Fibroblast of skin of scalp (primary cell): ENCODE data around the gene PLEKHA6.
"Not testable (repeated sequence)": the region's sequence is repeated elsewhere in the genome, so short reads cannot be mapped to it uniquely, and the experiment has no call there.

Source experiments
- DNase-seq: peaks from one replicate; pipeline ENCODE4 v3.0.0-alpha.2; 2013

PLEKHA6 gene

DNA sequence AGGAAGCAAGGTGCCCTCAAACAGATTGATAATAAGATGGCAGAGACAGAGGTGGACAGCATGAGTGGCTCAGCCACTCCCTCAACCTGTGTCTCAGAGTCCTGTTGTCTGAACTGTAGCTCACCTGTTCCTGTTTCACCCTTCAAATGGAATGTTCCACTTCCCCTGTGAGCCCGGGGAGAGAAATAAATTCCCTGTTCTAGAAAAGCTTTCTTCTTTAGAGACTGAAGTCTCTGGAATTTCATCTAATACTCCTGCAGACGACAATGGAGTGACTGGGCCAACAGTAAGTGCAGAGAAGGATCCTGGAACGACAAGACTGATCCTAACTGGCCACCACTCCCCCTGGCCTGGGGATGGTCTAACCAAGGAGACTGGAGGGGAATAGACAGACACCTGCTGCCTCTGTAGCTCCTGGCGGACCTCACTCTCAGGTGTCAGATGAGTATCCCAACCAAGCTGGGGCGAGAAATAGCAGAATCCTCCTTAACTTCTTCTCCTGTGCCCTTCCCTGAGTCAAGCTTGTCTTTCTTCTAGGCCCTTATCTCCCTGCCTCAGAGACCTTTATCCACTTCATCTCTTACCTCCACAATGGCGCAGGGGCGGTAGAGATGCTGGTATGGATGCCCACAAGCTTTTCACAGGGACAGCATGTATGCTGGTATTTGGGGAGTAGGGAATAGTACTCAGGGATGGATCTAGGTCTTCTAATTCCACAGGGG is 45.4 kb downstream of the PLEKHA6 start:
- no peak for DNase-seq

GRCh38 chr1:204313675-204314074 is 46.1 kb downstream of the PLEKHA6 start:
- no peak for DNase-seq

- not testable (repeated sequence) for DNase-seq
Measured at GRCh38 chr1:204310970-204311369, 48.8 kb downstream of the PLEKHA6 start.

DNA sequence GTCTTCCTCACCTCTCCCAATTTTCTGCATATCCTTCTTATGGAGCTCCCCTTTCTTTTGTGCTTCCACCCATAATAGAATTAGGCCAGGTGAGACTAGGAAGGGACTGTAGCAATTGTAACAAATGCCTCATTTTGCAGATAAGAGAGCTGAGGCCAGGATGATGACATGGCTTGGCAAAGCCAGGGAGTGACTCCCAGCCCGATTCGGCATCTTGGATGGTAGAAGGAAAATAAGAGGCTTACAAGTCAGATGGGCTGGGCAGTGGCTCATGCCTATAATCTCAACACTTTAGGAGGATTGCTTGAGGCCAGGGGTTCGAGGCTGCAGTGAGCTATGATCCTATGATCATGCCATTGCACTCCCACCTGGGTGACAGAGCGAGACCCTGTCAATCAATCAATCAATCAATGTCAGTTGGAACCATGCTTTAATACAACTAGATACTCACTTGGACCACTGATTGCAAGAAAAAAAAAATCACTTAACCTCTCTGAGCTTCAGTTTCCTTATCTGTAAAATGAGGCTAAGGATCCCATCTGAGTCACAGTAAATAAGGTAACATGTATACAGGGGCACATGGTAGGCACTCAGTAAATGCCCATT is 51.6 kb downstream of the PLEKHA6 start:
- DNase-seq = no peak

GRCh38 chr1:204307334-204307883 is 52.3 kb downstream of the PLEKHA6 start:
- no peak for DNase-seq

- no peak for DNase-seq
Measured at GRCh38 chr1:204306076-204306475, 53.7 kb downstream of the PLEKHA6 start.

GRCh38 chr1:204304067-204304466 is 55.7 kb downstream of the PLEKHA6 start:
- DNase-seq = peak; percentile 23

- DNase-seq = no peak
Measured at GRCh38 chr1:204302769-204303168, 57.0 kb downstream of the PLEKHA6 start.

- no peak for DNase-seq
Measured at GRCh38 chr1:204301171-204301957, 58.4 kb downstream of the PLEKHA6 start.

GRCh38 chr1:204299814-204300365 is 59.8 kb downstream of the PLEKHA6 start:
- no peak for DNase-seq

DNA sequence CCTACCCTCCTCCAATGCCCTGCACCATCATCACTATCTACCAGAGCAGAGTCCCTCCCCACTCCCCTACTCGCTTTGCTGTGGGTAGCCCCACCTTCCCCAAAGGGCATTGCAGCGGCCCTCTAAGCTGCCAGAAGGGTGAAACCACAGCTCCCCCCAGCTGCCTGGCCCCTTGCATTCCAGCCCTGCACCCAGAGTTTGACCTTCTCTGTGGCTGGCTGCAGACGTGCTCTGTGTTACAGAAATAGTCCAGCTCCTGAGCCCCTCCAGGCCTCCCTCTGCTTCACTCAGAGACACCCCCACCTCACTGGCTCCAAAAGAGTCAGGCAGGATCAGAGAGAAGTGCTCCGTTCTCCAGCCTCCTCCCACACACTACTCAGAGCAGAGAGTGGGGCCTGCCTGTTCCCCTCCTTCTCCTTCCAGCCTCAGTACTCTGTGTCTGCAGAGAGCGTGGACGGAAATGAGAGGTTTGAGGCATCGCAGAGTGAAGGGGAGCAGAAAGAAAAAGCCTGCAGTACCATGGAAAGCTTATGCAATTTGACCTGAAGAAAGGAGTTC is 63.2 kb downstream of the PLEKHA6 start:
- DNase-seq = peak; percentile 83

- no peak for DNase-seq
Measured at GRCh38 chr1:204295671-204296070, 64.1 kb downstream of the PLEKHA6 start.

DNA sequence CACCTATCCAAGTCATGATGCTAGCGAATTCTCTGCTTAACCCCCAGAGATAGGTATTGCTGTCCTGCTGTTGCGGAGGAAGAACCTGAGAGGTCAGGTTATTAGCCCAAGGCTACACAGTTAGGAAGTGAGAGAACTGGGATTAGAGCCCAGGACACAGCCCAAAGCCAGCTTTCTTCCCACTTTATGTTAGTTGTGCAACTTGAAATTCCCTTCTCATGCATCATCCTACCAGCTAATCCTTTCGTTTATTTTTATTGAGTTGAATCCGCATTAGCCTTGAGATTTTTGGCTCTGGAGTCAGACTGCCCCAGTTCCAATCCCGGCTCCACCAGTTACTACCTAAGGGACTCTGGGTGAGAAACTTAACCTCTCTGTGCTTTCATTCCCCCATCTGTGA is 65.4 kb downstream of the PLEKHA6 start:
- peak; percentile 91 for DNase-seq

DNA sequence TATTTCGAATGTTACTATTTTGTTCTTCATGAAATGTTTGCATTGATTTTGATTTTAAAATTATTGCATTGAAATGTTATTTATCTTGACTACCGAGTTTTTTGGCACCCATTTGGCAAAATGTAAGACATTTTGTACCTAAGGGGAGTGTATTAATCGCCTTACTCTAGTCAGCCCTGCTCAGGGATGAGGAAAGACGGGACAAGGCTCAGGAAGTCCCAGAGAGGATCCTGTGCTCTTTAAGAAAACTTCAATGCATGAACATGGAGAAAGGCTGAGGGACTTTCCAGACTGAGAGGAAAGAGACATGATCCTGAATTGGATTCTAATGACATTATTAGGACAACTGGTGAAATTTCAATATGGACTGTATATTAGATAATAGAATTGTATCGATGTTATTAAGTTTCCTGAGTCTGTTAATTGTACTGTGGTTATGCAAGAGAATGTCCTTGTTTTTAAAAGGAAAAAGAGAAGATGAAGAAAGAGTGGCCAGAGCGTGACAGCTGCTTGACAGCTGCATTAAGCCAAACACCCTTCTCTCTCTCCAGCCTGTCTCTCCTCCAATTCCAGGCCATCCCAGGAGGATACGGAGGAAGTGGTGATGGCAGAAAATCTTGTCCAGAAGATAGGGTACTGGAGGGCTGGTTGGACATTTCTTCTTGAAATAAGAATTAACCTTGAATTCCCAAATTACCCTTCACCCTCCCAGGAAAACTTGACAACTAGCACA is 66.0 kb downstream of the PLEKHA6 start:
- DNase-seq = peak; percentile 61

DNA sequence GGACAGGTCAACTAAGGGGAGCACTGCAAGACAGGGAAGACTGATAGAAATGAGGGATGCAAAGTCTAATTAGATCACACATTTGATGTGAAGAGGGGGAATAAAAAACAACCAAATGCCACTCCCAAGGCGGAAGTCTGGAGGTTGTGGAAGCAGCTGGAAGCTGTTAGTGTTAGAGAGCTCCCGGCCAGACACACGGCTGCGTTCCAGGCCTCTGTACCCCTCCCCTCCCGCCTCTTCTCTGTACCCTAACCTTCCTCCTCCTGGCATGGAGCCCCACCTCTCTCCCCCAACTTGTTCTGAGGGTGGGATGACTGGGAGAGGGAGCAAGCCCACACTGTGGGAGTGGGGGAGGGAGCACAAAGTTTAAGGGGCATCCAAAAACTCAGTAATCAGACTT is 67.0 kb downstream of the PLEKHA6 start:
- no peak for DNase-seq

DNA sequence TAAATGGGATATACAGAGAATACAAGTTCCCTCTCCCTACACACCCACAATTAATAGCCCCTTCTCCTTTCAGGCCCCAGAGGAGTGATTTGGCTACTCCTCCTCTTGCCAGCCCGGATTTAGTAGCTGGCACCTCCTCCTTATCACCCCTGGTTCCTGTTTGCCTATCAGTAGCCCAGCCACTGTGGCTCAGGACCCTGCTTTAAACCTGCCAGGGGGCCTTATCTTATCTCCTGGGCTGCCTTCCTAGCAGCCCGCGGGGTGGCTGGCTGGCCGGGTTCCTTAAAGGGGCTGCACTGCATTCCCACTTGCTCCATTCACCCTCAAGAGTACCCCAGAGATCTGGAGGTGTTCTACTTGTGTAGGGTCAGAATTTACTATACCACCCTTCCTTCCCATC is 70.4 kb downstream of the PLEKHA6 start:
- DNase-seq = no peak

GRCh38 chr1:204288021-204288588 is 71.6 kb downstream of the PLEKHA6 start:
- DNase-seq = peak; percentile 20

DNA sequence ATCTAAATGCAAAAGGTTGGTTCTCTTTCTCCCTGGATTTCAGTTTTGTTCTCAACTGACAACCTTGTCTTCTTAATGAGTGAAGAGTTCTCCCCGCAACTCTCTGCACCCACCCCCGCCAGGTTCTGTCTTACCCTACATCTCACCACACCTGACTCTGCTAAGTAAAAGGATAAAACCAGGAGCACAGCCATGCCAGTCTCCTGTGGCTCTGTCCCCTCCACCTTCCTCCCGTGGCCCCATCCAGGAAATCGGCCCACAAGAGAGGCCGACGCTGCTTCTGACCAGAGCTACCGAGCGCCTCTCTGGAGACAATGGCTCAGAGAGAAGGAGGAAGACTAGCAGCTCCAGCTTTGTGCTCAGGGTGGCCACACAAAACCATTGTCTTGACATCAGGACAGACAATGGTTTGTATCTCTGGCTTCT is 72.2 kb downstream of the PLEKHA6 start:
- DNase-seq = no peak

- DNase-seq = no peak
Measured at GRCh38 chr1:204286831-204287421, 72.8 kb downstream of the PLEKHA6 start.

DNA sequence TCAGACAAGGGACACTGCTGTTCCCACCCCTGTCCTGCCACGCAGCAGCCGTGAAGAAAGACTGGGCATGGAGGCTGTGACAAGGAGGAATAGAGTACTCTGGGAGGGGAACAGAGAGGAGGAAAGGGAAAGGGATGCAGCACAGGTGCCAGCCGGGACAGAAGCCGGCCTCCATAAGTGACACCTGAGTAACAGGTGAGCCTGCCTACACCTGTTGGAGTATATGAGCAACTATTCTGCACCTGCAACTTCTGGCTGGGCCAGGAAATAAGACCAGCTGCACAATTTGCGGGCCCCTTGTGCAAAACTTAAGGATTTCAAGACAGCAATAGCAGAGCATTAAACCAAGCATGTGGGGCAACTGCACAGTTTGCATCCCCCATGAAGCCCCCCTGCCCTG is 73.4 kb downstream of the PLEKHA6 start:
- DNase-seq = no peak
